KOPT-K1 (cell line): Measurements from ENCODE around the gene RSPRY1.
A peak's percentile ranks its signal among the peaks of the same experiment; 100 is the strongest.

Experiments used
- H3K27ac ChIP-seq: fragments of 200-600 bp; sonication (generic); 2 replicates; pipeline ENCODE4 v1.5.1; 2016; ENCODE audit warnings: antibody characterized with exemption, mild to moderate bottlenecking, low read depth, low read length; ENCODE audit not compliant: poor library complexity, severe bottlenecking
- H3K36me3 ChIP-seq: fragments of 200-600 bp; sonication (generic); 2 replicates; pipeline ENCODE4 v1.5.1; 2017; ENCODE audit warnings: antibody characterized with exemption, mild to moderate bottlenecking, low read length, moderate library complexity; ENCODE audit not compliant: insufficient read depth
- H3K9me3 ChIP-seq: fragments of 200-600 bp; sonication (generic); 2 replicates; pipeline ENCODE4 v1.5.1; 2017; ENCODE audit warnings: antibody characterized with exemption, low read length, mild to moderate bottlenecking; ENCODE audit not compliant: insufficient read depth, poor library complexity, severe bottlenecking

Gene RSPRY1

DNA sequence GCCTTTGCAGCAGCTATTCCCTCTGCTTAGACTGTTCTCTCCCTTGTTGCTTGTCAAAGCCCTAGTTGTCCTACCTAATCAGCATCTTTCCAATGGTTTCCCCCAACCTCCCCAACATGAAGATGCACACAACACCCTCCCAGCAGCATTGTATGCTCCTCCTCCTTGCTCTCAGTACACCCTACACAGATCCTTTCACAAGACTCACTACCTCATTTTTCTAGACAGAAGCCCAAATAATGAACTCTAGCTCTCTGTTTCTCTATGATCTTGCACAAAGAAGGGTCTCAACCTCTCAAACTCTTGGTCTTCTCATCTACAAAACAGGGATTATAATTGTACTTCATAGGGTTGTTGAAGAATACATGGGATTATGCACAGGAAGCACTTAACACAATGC lies 19.7 kb upstream of the RSPRY1 start:
- Histone ChIP-seq H3K36me3 (peaks cover 94% of the 10 kb centered on the region), H3K27ac (no peak overlapping the region), H3K9me3 (no peaks in the 10 kb centered on the region)

DNA sequence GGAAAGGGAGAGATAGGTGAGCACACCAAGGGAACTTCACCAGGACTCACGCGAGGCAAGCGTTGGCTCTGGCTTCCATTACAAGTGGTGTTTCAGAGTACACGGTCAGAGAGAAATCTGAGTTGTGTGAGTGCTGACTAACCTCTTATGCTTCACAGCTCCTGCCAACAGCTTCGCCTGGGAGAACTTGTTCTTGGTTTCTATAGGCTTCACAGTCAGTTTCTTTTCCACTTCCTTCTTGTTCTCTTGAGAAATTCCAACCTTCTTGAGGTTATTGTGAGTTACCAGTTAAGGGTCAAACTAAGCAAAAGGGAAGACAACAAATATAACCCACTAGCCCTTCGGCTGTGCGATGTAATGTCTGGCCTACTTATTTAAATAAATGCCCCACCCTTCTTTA lies 19.2 kb upstream of the RSPRY1 start:
- H3K27ac ChIP-seq, result no peak overlapping the region
- H3K9me3 ChIP-seq, result no peaks in the 10 kb centered on the region
- peaks cover 96% of the 10 kb centered on the region for H3K36me3 ChIP-seq

- Histone ChIP-seq H3K36me3 (peaks cover 96% of the 10 kb centered on the region), H3K27ac (no peak overlapping the region), H3K9me3 (no peaks in the 10 kb centered on the region)
These were observed 18.6 kb upstream of the RSPRY1 start for GRCh38 chr16:57167538-57167937.

DNA sequence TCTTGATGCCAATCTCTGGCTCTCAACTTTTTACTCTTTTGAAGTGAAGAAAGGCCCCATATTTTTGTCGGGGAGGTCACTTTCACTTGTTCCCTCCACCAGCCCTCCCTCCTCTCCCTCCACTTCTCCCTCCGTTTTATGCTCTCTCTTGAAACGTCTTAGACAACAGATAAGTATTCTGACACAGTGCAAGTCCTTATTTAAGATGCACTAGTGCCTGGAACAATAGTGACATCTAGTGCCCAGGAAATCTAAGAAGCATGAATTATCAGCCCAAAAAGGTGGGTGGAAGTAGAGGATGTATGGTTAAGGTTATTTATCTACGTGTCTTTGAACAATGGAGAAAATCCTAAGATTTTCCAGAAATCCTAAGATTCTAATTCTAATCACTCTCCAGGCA lies 18.2 kb upstream of the RSPRY1 start:
- Histone ChIP-seq H3K27ac (no peak overlapping the region), H3K9me3 (no peaks in the 10 kb centered on the region), H3K36me3 (peaks cover 96% of the 10 kb centered on the region)

- no peaks in the 10 kb centered on the region for H3K9me3 ChIP-seq
- no peak overlapping the region for H3K27ac ChIP-seq
- peaks cover 93% of the 10 kb centered on the region for H3K36me3 ChIP-seq
These were observed 16.8 kb upstream of the RSPRY1 start for GRCh38 chr16:57169327-57169726.

- no peaks in the 10 kb centered on the region for H3K9me3 ChIP-seq
- H3K36me3 ChIP-seq, result peaks cover 74% of the 10 kb centered on the region
- H3K27ac ChIP-seq, result no peak overlapping the region
These were observed 13.3 kb upstream of the RSPRY1 start for GRCh38 chr16:57172721-57173290.

- peaks cover 59% of the 10 kb centered on the region for H3K36me3 ChIP-seq
- H3K9me3 ChIP-seq, result no peaks in the 10 kb centered on the region
- H3K27ac ChIP-seq, result no peak overlapping the region
These were observed 10.2 kb upstream of the RSPRY1 start for GRCh38 chr16:57175896-57176295.

DNA sequence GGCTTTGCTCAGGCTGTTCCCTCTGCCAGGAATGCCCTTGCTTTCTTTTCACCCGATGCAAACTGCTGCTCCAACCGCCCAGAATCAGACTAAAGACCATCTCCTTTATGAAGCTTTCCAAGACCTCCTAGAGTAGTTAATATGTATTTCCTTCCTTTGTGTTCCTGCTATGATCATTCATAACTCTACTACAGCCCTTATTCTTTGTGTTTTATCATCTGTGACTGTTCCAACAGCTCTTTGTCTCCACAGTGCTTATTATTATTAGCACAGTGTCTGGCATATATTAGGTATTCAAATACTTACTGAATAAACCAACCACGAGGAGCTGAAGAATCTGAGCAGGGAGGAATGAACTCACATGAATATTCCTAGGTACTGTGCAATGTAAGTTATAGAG lies 7.9 kb upstream of the RSPRY1 start:
- no peak overlapping the region for H3K27ac ChIP-seq
- peaks cover 36% of the 10 kb centered on the region for H3K36me3 ChIP-seq
- no peaks in the 10 kb centered on the region for H3K9me3 ChIP-seq

DNA sequence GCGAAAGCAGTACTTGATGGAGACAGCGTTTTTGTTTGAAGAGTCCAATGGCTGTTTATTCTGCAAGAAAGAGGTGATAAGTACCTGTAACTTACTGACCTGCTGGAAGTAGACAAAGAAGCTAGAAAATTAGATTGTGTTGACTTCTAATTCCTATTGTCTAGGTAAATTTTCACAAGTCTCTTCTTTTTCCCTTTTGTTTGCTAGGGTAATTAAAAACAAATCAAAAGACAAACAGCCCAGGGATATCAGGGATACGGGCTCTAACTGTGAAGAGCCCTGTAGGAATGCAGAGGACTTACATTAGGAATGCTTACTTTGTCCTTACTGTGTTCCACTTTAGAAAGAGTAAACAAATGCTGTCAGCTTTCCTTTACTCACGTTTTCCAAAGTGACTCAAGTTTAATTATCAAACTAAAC lies 7.3 kb upstream of the RSPRY1 start:
- H3K9me3 ChIP-seq, result no peaks in the 10 kb centered on the region
- H3K27ac ChIP-seq, result no peak overlapping the region

GRCh38 chr16:57179215-57179828 lies 6.8 kb upstream of the RSPRY1 start:
- Histone ChIP-seq H3K36me3 (peaks cover 28% of the 10 kb centered on the region), H3K27ac (no peak overlapping the region), H3K9me3 (no peaks in the 10 kb centered on the region)

More for the DNA sequence above, 7.3 kb upstream of the RSPRY1 start:
- H3K36me3 ChIP-seq, result peaks cover 30% of the 10 kb centered on the region

- Histone ChIP-seq H3K9me3 (no peaks in the 10 kb centered on the region), H3K27ac (no peak overlapping the region), H3K36me3 (peaks cover 2% of the 10 kb centered on the region)
These were observed 2.0 kb upstream of the RSPRY1 start for GRCh38 chr16:57184113-57184512.

DNA sequence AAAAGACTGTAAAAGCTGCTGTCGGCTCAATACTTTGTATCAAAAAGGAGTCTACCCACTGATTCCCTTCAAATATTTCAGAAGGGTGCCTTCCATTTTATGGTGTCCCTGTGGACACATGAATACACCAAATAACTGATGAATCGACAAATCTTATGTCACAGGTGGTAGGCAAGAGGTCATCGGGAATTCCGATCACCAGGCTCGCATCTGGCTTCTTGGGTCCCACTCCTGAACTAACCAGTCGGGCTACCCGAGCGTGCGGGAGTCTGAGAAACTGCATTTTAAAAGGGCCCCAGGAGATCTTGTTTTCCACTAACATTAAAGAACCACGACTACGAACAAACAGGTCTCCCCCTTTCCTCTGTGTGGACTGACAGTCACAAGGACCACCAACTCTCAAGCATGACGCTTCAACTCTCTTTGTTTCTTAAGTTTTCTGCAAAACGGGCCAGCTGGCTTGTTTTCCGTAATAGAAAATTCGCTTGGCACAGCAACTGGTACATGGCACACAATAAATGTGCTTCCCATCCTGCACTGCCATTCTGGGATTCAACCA lies 1.2 kb upstream of the RSPRY1 start:
- peaks cover 9% of the 10 kb centered on the region for H3K36me3 ChIP-seq

GRCh38 chr16:57185446-57185944 lies 634 bp upstream of the RSPRY1 start:
- H3K27ac ChIP-seq, result peak overlapping the region; percentile 81
- no peaks in the 10 kb centered on the region for H3K9me3 ChIP-seq
- H3K36me3 ChIP-seq, result peaks cover 11% of the 10 kb centered on the region

More for the DNA sequence above, 1.2 kb upstream of the RSPRY1 start:
- Histone ChIP-seq H3K9me3 (no peaks in the 10 kb centered on the region), H3K27ac (peak overlapping the region; percentile 81)

GRCh38 chr16:57186872-57187854 lies 1.0 kb downstream of the RSPRY1 start:
- Histone ChIP-seq H3K27ac (peak overlapping the region; percentile 72), H3K36me3 (peaks cover 11% of the 10 kb centered on the region), H3K9me3 (no peaks in the 10 kb centered on the region)
